CD1c-positive myeloid dendritic cell (primary cell): Measurements from ENCODE around the gene OGN.

Experiments used
- DNase-seq: peaks from one replicate; pipeline ENCODE4 v3.0.0-alpha.2; 2016; ENCODE audit errors: extremely low spot score

OGN gene

GRCh38 chr9:92404042-92404836, at the start of gene OGN:
Gene OGN, minus strand, starts transcription at chr9:92404578. Its CDS starts 1,171 bp downstream, at chr9:92403407.
- no peak for DNase-seq

GRCh38 chr9:92446536-92446935, 42.2 kb upstream of the OGN start:
- DNase-seq: no peak

DNA sequence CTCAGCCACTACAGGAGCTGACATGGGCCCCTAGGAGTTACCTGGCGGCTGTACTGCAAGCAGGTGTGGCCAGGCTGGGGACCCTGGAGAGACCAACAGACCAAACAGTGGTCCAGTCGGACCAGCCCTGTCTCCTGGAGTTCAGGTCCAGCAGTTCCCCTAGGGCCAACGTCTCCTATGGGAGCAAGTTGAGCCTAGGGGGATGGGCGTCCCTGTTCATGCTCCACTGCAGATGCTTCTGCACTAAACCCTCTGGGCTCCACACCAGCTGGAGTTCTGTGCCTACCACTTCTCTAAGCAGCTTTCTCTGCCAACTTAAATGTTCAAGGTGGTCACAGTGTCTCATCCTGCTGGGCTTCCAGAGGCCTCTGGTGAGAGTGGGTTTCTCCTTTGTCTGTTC, 40.5 kb upstream of the OGN start:
- no peak for DNase-seq

DNA sequence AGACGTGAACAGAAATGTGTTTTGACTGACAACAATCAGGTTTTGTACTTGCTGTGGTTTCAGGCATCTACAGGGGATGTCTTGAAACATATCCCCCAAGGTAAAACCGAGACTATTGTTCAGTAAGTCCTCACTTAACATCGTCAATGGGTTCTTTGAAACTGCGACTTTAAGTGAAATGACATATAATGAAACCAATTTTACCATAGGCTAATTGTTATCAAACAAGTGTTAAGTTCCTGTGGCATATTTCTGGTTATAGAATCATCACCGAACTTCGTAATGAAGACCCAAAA, 36.3 kb upstream of the OGN start:
- DNase-seq: no peak

- DNase-seq: no peak
Measured at GRCh38 chr9:92439921-92440750, 35.8 kb upstream of the OGN start.

DNA sequence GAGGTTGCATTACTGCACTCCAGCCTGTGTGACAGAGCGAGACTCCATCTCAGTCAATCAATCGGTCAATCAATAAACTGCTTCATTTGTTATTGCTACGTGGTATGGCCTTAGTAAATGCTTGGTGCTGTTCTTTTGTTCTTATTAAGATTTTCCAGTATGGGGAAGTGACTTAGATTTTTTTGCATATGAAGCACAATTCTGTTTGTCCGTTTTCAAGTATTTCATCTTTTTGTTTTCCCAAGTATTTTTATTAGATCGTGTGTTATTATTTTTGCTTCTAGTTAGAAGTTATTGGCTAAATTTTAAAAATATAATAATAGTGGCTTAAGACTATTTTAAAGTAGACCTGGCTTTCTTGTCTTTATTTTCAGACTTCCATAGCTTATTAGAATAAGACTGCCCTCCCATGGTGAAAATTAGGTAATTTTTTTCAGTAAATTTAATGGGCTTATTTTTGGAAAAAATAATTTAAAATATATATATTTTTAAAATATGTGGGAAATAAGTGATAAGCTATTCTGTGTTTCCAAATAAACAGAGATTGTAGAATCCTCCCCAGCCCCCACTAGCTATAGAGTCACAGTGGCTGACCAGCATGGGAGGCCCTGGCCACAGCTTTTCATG, 34.6 kb upstream of the OGN start:
- DNase-seq: peak; percentile 28

- DNase-seq: no peak
Measured at GRCh38 chr9:92435263-92435662, 30.9 kb upstream of the OGN start.

DNA sequence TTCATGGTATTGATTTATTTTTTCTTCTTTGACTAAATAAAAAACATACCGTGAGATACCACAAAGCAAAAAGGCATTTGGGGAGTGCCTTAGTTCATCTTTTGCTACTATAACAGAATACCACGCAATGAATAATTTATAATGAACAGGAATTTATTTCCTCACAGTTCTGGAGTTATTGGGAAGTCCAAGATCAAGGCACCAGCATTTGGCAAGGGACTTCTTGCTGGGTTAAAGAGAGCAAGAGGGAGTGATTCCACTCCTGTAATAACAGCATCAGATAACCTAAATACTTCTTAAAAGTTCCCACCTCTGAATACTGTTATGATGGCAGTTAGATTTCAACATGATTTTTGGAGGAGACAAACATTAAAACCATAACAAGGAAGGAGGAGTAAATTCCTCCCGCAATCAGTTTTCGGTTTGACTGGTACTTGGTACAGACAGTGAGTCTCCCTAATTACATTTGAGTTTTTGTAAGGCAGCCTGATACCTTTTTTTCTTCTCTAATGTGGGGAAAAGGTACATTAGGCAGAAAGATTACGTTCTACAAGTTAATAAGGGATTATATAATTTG, 28.7 kb upstream of the OGN start:
- DNase-seq: no peak

- no peak for DNase-seq
Measured at GRCh38 chr9:92432350-92432749, 28.0 kb upstream of the OGN start.

DNA sequence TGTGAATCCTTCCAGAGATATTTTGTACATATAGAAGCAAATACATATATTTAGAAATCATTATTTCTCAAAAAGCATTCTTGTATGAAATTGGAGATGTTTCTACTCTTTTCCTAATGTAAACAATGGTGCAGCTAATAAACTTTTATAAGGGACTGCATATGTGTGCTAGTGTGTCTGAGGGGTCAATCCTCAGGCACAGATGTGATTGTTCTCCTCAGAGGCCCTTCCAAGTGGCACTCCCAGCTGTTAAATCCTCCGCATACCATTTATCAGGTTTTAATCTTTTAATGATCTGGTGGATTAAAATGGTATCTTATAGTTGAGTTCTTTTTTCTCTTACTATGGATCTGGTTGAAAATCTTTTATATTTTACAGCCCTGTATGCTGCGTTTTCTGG, 25.5 kb upstream of the OGN start:
- no peak for DNase-seq

GRCh38 chr9:92426501-92427145, 22.2 kb upstream of the OGN start:
- no peak for DNase-seq

DNA sequence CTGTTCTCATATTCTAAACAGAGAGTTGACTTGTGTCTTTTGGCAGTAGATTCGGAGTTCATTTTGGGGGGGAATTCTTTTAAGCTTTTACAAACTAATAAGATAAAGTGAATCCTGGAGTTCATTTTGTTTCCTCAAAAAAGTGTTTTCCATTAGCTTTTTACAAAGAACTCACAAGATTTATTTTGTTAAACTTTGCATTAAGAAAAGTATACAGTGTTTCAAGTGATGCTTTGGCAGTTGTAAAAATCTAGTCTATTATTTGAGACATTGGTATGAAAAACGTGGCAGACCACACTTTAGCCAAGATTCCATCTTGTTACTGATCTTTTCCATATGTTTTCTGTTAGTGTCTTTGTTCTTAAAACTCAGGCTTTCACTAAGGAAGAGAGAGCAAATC, 21.1 kb upstream of the OGN start:
- no peak for DNase-seq

DNA sequence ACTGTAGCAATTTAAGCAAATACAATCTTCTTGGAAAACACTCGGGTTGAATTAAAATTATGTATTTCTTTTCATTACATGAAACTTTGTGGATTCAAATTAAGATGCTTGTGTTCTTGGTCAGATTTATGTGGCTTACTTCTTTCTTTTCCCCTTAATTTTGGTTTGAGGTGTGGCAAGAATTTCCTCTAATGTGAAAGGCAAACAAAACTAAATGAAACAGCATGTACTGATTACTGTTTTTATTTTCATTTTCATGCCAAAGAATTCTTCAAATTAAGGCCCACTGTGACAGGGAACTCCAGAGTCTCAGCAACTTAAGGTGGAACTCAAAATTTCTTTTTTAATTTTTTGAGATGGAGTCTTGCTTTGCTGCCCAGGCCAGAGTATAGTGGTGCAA, 20.0 kb upstream of the OGN start, which contains the start of gene OMD:
TSS of gene OMD (minus strand) at position 132 of the 400 bp plus-strand sequence. CDS start 6,913 bp downstream, outside the sequence.
- no peak for DNase-seq

- DNase-seq: no peak
Measured at GRCh38 chr9:92423612-92424011, 19.2 kb upstream of the OGN start.

- no peak for DNase-seq
Measured at GRCh38 chr9:92422611-92423338, 18.4 kb upstream of the OGN start.

DNA sequence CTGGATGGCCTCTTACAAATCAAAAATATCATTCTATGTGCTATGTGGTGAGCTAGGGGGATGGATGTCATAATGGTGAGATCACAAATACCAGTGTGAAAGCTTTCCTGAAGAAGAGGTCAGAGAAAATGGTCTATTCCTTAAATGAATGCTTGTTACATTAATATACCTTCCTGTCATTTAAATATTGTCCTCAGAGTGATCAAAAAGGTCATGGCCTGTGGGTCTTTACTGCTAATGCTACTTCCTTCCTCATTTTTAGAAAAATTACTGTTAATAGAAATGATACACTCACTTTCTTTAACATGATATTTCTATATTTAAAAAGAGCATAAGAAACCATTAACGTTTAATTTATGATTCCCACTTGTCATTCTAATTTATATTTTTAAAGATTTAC, 10.2 kb upstream of the OGN start:
- no peak for DNase-seq

GRCh38 chr9:92411157-92411556, 6.8 kb upstream of the OGN start:
- peak; percentile 12 for DNase-seq

- DNase-seq: no peak
Measured at GRCh38 chr9:92408747-92409478, 4.5 kb upstream of the OGN start.

- no peak for DNase-seq
Measured at GRCh38 chr9:92407818-92408217, 3.4 kb upstream of the OGN start.

DNA sequence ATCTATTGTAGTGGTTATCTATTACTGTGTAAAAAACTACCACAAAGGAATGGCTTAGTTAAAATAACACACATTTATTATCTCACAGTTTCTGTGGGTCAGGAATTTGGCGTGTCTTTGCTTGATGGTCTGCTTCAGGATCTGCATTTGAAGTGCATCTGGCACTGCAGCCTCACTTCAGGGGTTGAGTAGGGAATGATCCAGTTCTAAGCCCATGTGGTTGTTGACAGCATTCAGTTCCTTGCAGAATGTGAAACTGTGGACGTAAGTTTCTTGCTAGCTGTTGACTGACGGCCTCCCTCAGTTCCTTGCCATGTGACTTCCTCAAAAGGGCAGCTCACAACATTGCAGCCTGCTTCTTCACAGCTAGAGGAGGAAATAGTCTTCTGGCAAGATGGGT, 2.1 kb upstream of the OGN start:
- peak; percentile 74 for DNase-seq
